Mammary epithelial cell (primary cell): ENCODE results near the gene TMEM229A.

ENCODE experiments used
- CTCF ChIP-seq, 2 donors: IDR thresholded peaks in 1 of 2; conservative IDR thresholded peaks in 1 of 2; 2 replicates each; pipeline ENCODE4 v1.5.1; 2011 to 2012; ENCODE audit warnings: inconsistent platforms in 2 of 2, low read length in 2 of 2, mild to moderate bottlenecking in 2 of 2, control low read depth in 1 of 2, low read depth in 1 of 2; ENCODE audit not compliant: insufficient read depth in 1 of 2; ENCODE audit errors: extremely low read depth in 1 of 2
- EZH2 ChIP-seq: IDR thresholded peaks from 2 replicates; pipeline ENCODE4 v1.6.1; 2012; ENCODE audit warnings: low read length, inconsistent platforms, borderline replicate concordance

GRCh38 chr7:124057872-124058271, 25.0 kb upstream of the TMEM229A start:
- TF ChIP-seq CTCF (conservative IDR thresholded peaks at IDR 0.05 in 1 of 2, IDR thresholded peaks at IDR 0.05 in 1 of 2; ENCODE audit: extremely low read depth in 1 of 2, insufficient read depth in 1 of 2, low read depth in 1 of 2, low read length in 2 of 2) = no peak
- no peak for TF ChIP-seq EZH2
